ENCODE data around the gene PTPRA.

The PTPRA gene

DNA sequence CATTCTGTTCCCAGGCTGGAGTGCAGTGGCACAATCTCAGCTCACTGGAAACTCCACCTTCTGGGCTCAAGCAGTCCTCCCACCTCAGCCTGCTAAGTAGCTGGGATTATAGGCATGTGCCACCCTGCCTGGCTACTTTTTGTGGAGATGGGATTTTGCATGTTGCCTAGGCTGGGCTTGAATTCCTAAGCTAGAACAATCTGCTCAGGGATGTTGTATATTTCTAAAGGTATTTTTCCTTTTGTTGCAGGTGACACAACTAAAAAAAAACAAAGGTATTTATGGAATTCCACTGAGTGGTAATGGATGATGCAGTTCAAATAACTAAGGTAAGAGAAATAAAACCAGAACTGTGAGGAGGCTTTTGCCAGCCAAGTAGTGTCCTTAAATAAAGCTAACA is 49.7 kb downstream of the PTPRA start:
- DNase-seq (ENCODE audit: low read depth in 3 of 3), result no peak

DNA sequence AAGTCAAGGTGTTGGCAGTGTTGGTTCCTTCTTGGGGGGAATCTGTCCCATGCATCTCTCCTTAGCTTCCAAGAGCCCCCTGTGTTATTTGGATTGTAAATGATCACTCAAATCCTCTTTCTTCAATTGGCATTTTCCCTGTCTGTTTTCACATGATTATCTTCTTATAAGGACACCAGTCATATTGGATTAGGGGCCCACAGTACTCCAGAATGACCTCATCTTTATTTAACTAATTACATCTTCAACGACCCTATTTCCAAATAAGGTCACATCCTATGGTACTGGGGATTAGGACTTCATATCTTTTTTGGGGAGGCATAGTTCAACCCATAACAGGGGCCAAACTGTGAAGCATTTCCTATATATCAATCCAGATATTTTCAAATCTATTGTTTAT is 57.3 kb downstream of the PTPRA start:
- DNase-seq (ENCODE audit: low read depth in 3 of 3), result no peak

GRCh38 chr20:2932498-2932897 is 59.2 kb downstream of the PTPRA start:
- no peak for DNase-seq (ENCODE audit: low read depth in 3 of 3)

- DNase-seq (ENCODE audit: low read depth in 3 of 3), result no peak
These were observed 64.6 kb downstream of the PTPRA start for GRCh38 chr20:2937902-2938301.

GRCh38 chr20:2942439-2942838 is 69.2 kb downstream of the PTPRA start:
- DNase-seq (ENCODE audit: low read depth in 3 of 3), result no peak

GRCh38 chr20:2946988-2947961 is 74.0 kb downstream of the PTPRA start:
- no peak for DNase-seq (ENCODE audit: low read depth in 3 of 3)

DNA sequence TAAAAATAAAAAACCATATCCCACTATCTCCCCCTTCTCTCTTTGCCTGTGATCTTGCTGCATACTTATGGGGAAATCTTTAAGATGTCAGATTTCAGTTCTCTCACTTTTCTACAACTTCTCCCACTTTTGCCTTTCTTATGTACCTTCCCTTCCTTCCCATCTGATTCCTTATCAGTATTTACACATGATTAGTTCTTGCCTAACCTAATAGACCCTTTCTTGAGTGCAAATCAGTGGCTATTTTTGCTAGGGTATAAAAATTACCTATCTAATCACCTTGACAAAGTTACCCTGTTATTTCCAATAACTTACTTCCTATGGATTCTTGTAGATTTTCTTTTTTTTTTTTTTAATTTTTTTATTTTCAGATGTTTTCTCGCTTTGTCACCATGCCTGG is 75.7 kb downstream of the PTPRA start:
- no peak for DNase-seq (ENCODE audit: low read depth in 3 of 3)

DNA sequence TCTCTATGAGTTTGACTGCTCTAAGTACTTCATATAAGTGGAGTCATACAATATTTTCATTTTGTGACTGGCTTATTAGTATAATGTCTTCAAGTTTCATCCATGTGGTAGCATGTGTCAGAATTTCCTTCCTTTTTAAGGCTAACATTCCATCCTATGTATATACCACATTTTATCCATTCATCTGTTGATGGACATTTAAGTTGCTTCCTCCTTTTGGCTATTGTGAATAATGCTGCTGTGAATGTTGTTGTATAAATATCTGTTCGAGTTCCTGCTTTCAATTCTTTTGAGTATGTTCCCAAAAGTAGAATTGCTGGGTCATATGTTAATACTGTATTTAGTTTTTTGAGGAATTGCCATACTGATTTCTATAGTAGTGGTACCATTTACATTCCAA is 79.5 kb downstream of the PTPRA start:
- DNase-seq (ENCODE audit: low read depth in 3 of 3), result no peak

DNA sequence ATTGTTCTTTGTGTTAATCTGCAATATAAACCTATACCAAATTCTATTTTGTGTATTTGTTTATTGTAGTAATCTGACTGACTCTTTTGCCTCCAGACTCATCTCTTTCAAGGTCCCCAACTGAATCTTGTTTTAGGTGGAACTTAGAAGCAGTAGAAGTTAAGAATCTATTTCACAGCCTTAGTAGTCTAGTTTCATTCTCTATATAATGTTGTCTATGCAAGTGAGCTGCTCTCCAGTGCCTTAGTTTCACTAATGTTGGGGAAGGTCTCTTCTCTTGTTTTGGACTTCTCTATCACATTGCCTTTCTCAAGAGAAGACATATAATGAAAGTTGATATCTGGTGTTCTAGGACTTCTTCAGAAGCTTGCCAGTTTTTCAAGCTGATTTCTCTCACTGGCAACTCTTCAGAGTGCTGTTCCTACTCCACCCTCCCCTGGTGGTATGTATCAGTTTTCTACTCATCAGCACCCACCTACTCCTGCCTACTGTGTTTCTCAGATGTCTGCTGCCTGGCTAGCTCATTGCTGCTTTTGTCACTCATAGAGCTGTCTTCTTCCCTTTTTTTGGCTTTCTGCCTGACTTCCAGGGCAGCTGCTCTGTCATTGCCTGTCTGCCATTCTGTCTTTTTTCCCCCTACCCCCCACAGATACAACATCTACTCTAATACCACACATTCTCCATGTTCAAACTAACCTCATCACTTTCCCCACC is 82.1 kb downstream of the PTPRA start:
- no peak for DNase-seq (ENCODE audit: low read depth in 3 of 3)

DNA sequence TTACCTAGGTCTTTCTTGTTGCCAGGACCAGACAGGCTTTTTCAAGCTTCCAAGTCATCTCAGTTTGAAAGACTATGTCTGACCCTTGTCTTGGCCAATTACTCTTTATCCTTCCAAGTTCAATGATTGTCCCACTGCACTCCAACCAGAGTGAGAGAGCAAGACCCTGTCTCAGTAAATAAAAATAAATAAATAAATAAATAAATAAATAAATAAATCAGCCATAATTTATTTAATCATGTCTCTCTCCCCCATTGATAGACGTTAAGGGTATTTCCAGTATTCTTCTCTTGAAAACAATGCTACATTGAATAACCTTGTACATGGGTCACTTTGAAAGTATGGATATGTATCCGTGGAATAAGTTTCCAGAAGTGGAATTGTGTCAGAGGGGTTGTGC is 83.2 kb downstream of the PTPRA start:
- DNase-seq (ENCODE audit: low read depth in 3 of 3), result no peak

DNA sequence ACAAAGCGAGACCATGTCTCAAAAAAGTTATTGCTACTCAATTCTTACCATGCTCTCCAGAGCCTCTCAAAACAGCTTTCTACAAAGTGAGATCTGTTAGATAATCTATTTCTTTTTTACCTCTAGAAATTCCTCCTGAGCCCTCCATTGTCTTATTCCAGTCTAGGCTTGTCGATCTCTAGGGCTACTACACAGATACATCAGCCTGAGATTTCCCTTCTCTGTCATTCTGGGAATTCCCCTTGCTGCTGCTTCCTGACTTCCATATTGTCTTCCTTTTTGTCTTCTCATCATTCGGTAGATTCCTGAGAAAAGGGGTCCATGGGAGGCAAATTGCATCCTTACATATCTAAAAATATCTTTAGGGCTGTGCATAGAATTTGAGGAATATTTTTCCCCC is 94.6 kb downstream of the PTPRA start:
- no peak for DNase-seq (ENCODE audit: low read depth in 3 of 3)

GRCh38 chr20:2972126-2972525 is 98.8 kb downstream of the PTPRA start:
- DNase-seq (ENCODE audit: low read depth in 3 of 3), result no peak

GRCh38 chr20:2973574-2973973 is 100.3 kb downstream of the PTPRA start:
- DNase-seq (ENCODE audit: low read depth in 3 of 3), result no peak

GRCh38 chr20:2978519-2978918 is 105.2 kb downstream of the PTPRA start:
- no peak for DNase-seq (ENCODE audit: low read depth in 3 of 3)

DNA sequence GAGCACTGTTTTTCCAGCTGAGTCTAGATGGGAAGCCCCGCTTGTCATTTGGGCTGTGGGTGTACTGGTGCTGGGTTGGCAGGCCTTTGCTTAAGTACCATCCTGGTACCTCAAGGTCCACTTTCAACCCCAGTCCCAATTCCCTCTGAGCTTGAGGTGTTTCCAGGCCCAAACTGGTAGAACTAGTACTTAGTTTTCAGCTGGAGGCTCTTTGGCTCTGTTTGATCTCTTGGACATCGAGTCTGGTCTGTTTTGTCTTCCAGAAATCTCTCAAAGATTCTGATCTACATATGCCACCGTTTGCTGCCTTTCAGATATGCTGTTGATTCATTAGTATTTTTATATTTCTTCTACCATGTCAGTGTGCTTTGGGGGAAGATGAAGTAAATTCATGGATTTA is 108.4 kb downstream of the PTPRA start:
- no peak for DNase-seq (ENCODE audit: low read depth in 3 of 3)

GRCh38 chr20:2983508-2983907 is 110.2 kb downstream of the PTPRA start:
- no peak for DNase-seq (ENCODE audit: low read depth in 3 of 3)

GRCh38 chr20:2984028-2984501 is 110.8 kb downstream of the PTPRA start:
- no peak for DNase-seq (ENCODE audit: low read depth in 3 of 3)

DNA sequence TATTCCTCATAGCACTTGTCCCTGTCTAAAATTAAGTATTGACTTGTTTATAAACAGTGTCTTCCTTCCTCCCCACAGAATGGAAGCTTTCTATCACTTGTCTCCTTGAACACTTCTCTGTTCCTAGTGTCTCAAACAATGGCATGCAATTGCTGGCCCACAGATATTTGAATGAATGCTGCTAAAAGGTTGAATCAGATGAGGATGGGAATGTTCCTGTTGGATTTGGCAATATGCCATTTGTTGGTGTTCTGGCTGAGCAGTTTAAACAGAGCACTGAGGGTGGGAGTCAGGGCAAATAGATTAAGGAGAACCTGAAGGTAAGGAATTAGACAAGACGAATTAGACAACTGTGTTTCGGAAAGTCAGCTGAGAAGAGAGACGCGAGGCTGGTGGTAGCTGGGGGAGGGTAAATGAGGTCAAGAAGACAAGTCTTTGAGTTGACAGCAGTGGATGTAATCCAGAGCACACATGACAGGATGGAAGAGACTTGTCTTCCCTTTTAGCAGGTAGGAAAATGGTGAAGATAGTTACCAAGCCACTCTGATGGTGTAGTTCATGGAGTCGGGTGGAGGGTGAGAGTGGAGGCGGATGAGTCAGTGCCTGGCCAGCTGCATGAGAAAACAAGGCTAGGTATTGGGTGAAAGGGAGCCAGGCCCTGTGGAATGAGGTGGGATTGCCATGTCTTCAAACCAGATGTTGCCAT is 111.8 kb downstream of the PTPRA start:
- peak in 1 of 3 experiments; percentile 53 for DNase-seq (ENCODE audit: low read depth in 3 of 3)

GRCh38 chr20:2986466-2986865 is 113.2 kb downstream of the PTPRA start:
- peak; percentile 28 to 62 (median 30) for DNase-seq (ENCODE audit: low read depth in 3 of 3)

GRCh38 chr20:2987861-2988260 is 114.6 kb downstream of the PTPRA start:
- DNase-seq (ENCODE audit: low read depth in 3 of 3), result no peak

GRCh38 chr20:2991532-2991931 is 118.3 kb downstream of the PTPRA start:
- DNase-seq (ENCODE audit: low read depth in 3 of 3), result no peak

DNA sequence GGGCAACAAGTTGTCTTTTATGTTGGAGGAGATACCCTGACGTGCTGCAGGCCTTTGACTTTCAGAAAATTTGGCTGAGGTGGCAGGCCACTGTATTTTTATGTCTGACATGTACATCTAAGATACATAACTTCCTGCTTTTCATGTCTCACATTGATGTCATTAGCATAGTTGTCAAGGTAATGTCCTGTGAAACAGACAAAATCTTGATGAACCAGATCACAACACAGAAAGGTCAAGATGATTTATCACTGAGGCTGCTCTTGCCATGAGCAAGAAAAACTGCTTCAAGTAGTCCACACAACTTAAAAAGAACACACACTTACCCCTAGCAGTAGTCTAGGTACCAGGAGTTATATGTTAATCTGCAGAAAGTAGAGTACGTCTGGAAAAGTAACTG is 120.0 kb downstream of the PTPRA start:
- DNase-seq (ENCODE audit: low read depth in 3 of 3), result no peak
